ENCODE results near the gene NCF4. TPM values are rescaled to one million over a fixed set of nuclear protein-coding genes. Genes with fewer than 3 reads are reported as not detected.

Gene NCF4
- total RNA-seq, 1 experiment from 2014 or later, result not detected

GRCh38 chr22:36831206-36831605 is 29.6 kb upstream of the NCF4 start:
- ChIA-PET POLR2A (no interaction called here), CTCF (no interaction called here)
- Histone ChIP-seq H3K27me3 (ENCODE audit: control insufficient read depth, insufficient read depth, low read length) (no peaks in the 10 kb centered on the region), H3K4me3 (ENCODE audit: low read depth in 2 of 2, low read length in 2 of 2) (no peak overlapping the region), H3K27ac (ENCODE audit: low read length) (no peak overlapping the region), H3K36me3 (ENCODE audit: control insufficient read depth, insufficient read depth, low read length) (no peaks in the 10 kb centered on the region), H3K4me1 (ENCODE audit: control insufficient read depth, insufficient read depth, low read length) (no peaks in the 10 kb centered on the region), H3K9me3 (ENCODE audit: control insufficient read depth, insufficient read depth, low read depth, low read length) (no peaks in the 10 kb centered on the region)
- intact Hi-C loops (cut with micrococcal nuclease; ENCODE audit: unreplicated experiment) (no loop called here), in situ Hi-C loops (cut with HindIII; ENCODE audit: low pct_unique_long_range_greater_than_20kb, low sequenced_read_pairs) (no loop called here)
- no TSS peak for BruUV-seq (replicated peaks)
- DNase-seq (ENCODE audit: low read depth, low spot score) (no peak), ATAC-seq (no peak)
- TF ChIP-seq, protein P1, sequence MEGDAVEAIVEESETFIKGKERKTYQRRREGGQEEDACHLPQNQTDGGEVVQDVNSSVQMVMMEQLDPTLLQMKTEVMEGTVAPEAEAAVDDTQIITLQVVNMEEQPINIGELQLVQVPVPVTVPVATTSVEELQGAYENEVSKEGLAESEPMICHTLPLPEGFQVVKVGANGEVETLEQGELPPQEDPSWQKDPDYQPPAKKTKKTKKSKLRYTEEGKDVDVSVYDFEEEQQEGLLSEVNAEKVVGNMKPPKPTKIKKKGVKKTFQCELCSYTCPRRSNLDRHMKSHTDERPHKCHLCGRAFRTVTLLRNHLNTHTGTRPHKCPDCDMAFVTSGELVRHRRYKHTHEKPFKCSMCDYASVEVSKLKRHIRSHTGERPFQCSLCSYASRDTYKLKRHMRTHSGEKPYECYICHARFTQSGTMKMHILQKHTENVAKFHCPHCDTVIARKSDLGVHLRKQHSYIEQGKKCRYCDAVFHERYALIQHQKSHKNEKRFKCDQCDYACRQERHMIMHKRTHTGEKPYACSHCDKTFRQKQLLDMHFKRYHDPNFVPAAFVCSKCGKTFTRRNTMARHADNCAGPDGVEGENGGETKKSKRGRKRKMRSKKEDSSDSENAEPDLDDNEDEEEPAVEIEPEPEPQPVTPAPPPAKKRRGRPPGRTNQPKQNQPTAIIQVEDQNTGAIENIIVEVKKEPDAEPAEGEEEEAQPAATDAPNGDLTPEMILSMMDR (IDR thresholded peaks at IDR 0.05), result no peak
- TF ChIP-seq, protein P2, sequence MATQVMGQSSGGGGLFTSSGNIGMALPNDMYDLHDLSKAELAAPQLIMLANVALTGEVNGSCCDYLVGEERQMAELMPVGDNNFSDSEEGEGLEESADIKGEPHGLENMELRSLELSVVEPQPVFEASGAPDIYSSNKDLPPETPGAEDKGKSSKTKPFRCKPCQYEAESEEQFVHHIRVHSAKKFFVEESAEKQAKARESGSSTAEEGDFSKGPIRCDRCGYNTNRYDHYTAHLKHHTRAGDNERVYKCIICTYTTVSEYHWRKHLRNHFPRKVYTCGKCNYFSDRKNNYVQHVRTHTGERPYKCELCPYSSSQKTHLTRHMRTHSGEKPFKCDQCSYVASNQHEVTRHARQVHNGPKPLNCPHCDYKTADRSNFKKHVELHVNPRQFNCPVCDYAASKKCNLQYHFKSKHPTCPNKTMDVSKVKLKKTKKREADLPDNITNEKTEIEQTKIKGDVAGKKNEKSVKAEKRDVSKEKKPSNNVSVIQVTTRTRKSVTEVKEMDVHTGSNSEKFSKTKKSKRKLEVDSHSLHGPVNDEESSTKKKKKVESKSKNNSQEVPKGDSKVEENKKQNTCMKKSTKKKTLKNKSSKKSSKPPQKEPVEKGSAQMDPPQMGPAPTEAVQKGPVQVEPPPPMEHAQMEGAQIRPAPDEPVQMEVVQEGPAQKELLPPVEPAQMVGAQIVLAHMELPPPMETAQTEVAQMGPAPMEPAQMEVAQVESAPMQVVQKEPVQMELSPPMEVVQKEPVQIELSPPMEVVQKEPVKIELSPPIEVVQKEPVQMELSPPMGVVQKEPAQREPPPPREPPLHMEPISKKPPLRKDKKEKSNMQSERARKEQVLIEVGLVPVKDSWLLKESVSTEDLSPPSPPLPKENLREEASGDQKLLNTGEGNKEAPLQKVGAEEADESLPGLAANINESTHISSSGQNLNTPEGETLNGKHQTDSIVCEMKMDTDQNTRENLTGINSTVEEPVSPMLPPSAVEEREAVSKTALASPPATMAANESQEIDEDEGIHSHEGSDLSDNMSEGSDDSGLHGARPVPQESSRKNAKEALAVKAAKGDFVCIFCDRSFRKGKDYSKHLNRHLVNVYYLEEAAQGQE (IDR thresholded peaks at IDR 0.05; ENCODE audit: insufficient read depth in 1 of 2, low read depth in 2 of 2, low read length in 1 of 2), result no peak
- TF ChIP-seq SIN3A (IDR thresholded peaks at IDR 0.05; ENCODE audit: borderline replicate concordance, insufficient read depth, low read depth, low read length) (no peak), TCF7L2 (IDR thresholded peaks at IDR 0.05; ENCODE audit: low read depth, low read length) (no peak), POLR2AphosphoS5 (IDR thresholded peaks at IDR 0.05; ENCODE audit: low read depth, low read length) (no peak)

GRCh38 chr22:36831717-36832116 is 29.1 kb upstream of the NCF4 start:
- H3K27ac ChIP-seq (ENCODE audit: low read length), result no peak overlapping the region
- in situ Hi-C loops (cut with HindIII; ENCODE audit: low pct_unique_long_range_greater_than_20kb, low sequenced_read_pairs) (no loop called here), intact Hi-C loops (cut with micrococcal nuclease; ENCODE audit: unreplicated experiment) (no loop called here)
- no peaks in the 10 kb centered on the region for H3K4me1 ChIP-seq (ENCODE audit: control insufficient read depth, insufficient read depth, low read length)
- no peak for ATAC-seq
- H3K9me3 ChIP-seq (ENCODE audit: control insufficient read depth, insufficient read depth, low read depth, low read length), result no peaks in the 10 kb centered on the region
- BruUV-seq (replicated peaks), result no TSS peak
- ChIA-PET POLR2A (no interaction called here), CTCF (no interaction called here)
- TF ChIP-seq POLR2AphosphoS5 (IDR thresholded peaks at IDR 0.05; ENCODE audit: low read depth, low read length), result no peak
- TF ChIP-seq, protein P2 (IDR thresholded peaks at IDR 0.05; ENCODE audit: insufficient read depth in 1 of 2, low read depth in 2 of 2, low read length in 1 of 2), result no peak
- TF ChIP-seq, protein P1 (IDR thresholded peaks at IDR 0.05), result no peak
- TF ChIP-seq TCF7L2 (IDR thresholded peaks at IDR 0.05; ENCODE audit: low read depth, low read length), result no peak
- no peak for TF ChIP-seq SIN3A (IDR thresholded peaks at IDR 0.05; ENCODE audit: borderline replicate concordance, insufficient read depth, low read depth, low read length)
- no peaks in the 10 kb centered on the region for H3K27me3 ChIP-seq (ENCODE audit: control insufficient read depth, insufficient read depth, low read length)
- no peaks in the 10 kb centered on the region for H3K36me3 ChIP-seq (ENCODE audit: control insufficient read depth, insufficient read depth, low read length)
- no peak overlapping the region for H3K4me3 ChIP-seq (ENCODE audit: low read depth in 2 of 2, low read length in 2 of 2)
- no peak for DNase-seq (ENCODE audit: low read depth, low spot score)

All from Panc1 (cell line).